ENCODE measurements around the gene FNDC5.
A peak's percentile ranks its signal among the peaks of the same experiment; 100 is the strongest.

FNDC5 gene

DNA sequence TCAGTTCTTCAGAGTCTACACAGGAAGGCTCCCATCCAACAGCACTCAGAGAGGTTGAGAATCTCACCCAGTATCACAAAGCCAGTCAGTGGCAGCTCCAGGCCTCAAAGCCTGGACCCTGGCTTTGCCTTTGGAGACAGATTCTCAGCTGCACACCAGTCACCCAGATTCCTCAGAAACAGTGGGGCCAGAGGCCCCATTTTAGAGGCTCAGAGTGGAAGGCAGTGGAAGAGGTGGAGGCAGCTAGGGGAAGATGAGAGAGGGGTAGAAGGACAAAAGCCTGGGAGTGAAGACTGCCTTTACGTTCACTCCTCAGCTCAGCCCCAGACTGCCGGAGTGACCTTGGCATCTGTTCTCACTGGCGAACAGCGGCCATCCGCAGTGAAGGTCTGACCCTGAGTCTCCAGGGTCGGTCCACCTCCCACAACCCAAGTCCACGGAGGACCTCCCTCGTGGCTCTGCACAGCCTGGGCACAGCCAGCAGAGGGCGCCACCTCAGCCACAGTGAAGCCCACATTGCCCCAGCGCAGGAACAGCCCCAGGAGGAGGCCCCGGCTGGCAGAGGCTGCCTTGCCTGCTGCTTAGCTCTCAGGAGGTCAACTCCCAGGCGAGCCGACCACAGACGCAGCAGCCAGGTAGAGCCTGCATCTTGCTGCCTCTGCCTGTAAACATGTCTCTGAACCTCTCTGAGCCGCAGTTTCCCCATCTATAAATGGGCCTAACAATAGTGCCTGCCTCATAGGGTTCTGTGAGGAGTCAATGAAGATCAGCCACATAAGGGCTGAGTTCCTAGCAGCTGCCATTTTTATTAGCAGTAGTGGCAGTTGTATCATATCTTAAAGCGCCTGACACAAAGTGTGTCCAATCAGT, 5.9 kb upstream of the FNDC5 start:
- Histone ChIP-seq H3K9me2 (replicated peaks; ENCODE audit: insufficient read depth, low read length) (no peaks in the 10 kb centered on the region), H3K9me3 (ENCODE audit: insufficient read depth, low read length) (no peaks in the 10 kb centered on the region), H2AFZ (ENCODE audit: low read depth, low read length, severe bottlenecking) (no peak overlapping the region), H4K20me1 (ENCODE audit: low read depth, low read length) (no peaks in the 10 kb centered on the region), H3K79me2 (ENCODE audit: insufficient read depth, low read length) (no peaks in the 10 kb centered on the region), H3K4me2 (ENCODE audit: low read depth, low read length, poor library complexity, severe bottlenecking) (no peak overlapping the region), H3K9ac (ENCODE audit: low read length) (no peak overlapping the region), H3K27ac (ENCODE audit: low read depth, low read length) (no peak overlapping the region), H3K36me3 (ENCODE audit: low read length) (no peaks in the 10 kb centered on the region), H3K27me3 (ENCODE audit: low read length) (0 out of 2 replicates have a peak, but pooled peaks cover 4% of the 10 kb centered on the region), H3F3A (ENCODE audit: insufficient read depth) (no peaks in the 10 kb centered on the region), H3K4me3 (ENCODE audit: insufficient read depth, low read length, poor library complexity, severe bottlenecking) (no peak overlapping the region)
- TF ChIP-seq, protein P1, sequence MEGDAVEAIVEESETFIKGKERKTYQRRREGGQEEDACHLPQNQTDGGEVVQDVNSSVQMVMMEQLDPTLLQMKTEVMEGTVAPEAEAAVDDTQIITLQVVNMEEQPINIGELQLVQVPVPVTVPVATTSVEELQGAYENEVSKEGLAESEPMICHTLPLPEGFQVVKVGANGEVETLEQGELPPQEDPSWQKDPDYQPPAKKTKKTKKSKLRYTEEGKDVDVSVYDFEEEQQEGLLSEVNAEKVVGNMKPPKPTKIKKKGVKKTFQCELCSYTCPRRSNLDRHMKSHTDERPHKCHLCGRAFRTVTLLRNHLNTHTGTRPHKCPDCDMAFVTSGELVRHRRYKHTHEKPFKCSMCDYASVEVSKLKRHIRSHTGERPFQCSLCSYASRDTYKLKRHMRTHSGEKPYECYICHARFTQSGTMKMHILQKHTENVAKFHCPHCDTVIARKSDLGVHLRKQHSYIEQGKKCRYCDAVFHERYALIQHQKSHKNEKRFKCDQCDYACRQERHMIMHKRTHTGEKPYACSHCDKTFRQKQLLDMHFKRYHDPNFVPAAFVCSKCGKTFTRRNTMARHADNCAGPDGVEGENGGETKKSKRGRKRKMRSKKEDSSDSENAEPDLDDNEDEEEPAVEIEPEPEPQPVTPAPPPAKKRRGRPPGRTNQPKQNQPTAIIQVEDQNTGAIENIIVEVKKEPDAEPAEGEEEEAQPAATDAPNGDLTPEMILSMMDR (IDR thresholded peaks at IDR 0.05; ENCODE audit: insufficient read depth, low read length, poor library complexity, severe bottlenecking) = peak; percentile 95
- TF ChIP-seq EZH2phosphoT487 (conservative IDR thresholded peaks at IDR 0.05; ENCODE audit: low read length) = no peak

DNA sequence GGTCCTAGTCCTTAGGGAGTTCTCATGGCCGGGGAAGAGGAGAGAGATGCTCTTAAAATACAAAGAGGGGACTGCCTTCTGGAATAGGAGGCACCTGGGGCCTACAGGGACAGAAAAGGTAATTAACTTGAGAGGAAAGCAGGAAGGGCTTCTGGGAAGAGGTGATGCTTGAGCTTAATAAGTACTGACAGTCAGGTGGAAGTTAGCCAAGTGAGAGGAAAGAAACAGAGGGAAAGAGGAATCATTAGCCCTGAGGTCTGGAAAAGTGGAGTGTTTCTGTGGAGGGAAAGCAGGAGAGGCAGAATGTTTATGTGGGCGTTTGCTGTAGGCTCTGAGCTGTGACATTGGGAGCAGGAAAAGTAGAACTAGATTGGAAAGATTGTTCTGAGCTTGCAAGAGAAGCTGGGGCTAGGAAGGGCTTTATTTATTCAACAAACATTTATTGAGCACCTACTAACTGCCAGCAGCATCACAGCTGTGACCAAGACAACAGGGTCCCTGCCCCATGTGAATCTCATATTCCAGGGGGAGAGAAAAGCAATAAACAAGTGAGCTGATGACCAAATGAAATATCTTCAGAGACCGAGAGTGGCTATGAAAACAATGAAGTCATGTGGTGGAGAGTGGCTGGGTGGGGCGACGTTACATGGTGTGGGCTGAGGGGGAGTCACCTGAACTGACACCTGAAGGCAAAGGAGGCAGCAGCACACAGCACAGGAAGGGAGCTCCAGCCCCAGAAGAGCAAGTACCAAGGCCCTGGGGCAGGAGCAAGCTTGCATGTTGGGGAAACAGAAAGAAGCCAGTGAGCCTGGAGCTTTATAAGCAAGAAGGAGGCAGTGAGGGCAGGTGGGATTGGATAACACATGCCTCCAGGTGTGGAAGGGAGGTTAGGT, 4.4 kb upstream of the FNDC5 start:
- Histone ChIP-seq H3K9me2 (replicated peaks; ENCODE audit: insufficient read depth, low read length) (no peaks in the 10 kb centered on the region), H4K20me1 (ENCODE audit: low read depth, low read length) (no peaks in the 10 kb centered on the region), H3F3A (ENCODE audit: insufficient read depth) (no peaks in the 10 kb centered on the region), H3K27ac (ENCODE audit: low read depth, low read length) (no peak overlapping the region), H3K36me3 (ENCODE audit: low read length) (no peaks in the 10 kb centered on the region), H2AFZ (ENCODE audit: low read depth, low read length, severe bottlenecking) (no peak overlapping the region), H3K9ac (ENCODE audit: low read length) (no peak overlapping the region), H3K27me3 (ENCODE audit: low read length) (0 out of 2 replicates have a peak, but pooled peaks cover 4% of the 10 kb centered on the region), H3K79me2 (ENCODE audit: insufficient read depth, low read length) (no peaks in the 10 kb centered on the region), H3K4me2 (ENCODE audit: low read depth, low read length, poor library complexity, severe bottlenecking) (no peak overlapping the region), H3K9me3 (ENCODE audit: insufficient read depth, low read length) (no peaks in the 10 kb centered on the region), H3K4me3 (ENCODE audit: insufficient read depth, low read length, poor library complexity, severe bottlenecking) (no peak overlapping the region)
- TF ChIP-seq EZH2phosphoT487 (conservative IDR thresholded peaks at IDR 0.05; ENCODE audit: low read length) = no peak
- TF ChIP-seq, protein P1 (IDR thresholded peaks at IDR 0.05; ENCODE audit: insufficient read depth, low read length, poor library complexity, severe bottlenecking) = no peak

DNA sequence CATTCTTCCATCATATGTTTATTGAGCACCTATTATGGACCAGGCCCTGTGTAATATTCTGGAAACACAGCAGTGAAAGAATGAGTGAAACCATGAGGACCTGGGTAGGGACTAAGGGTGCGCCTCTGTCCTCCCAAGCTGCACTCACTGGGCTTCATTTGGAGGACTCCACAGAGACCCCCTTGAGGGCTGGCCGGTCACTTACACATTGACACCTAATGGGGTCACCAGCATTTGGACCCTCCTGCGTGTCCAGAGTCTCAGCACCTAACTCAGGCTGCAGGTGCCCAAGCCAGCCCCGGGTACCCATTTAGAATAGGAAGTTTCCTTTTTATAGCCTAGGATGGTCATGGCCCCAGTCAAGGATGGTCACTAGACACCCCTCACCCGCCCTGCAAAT, 2.8 kb upstream of the FNDC5 start:
- H3F3A ChIP-seq (ENCODE audit: insufficient read depth) = no peaks in the 10 kb centered on the region
- H3K4me2 ChIP-seq (ENCODE audit: low read depth, low read length, poor library complexity, severe bottlenecking) = no peak overlapping the region
- TF ChIP-seq, protein P1 (IDR thresholded peaks at IDR 0.05; ENCODE audit: insufficient read depth, low read length, poor library complexity, severe bottlenecking) = no peak
- no peak for TF ChIP-seq EZH2phosphoT487 (conservative IDR thresholded peaks at IDR 0.05; ENCODE audit: low read length)
- no peak overlapping the region for H3K27ac ChIP-seq (ENCODE audit: low read depth, low read length)
- H3K9me3 ChIP-seq (ENCODE audit: insufficient read depth, low read length) = no peaks in the 10 kb centered on the region
- no peaks in the 10 kb centered on the region for H3K79me2 ChIP-seq (ENCODE audit: insufficient read depth, low read length)
- no peaks in the 10 kb centered on the region for H4K20me1 ChIP-seq (ENCODE audit: low read depth, low read length)
- H3K9ac ChIP-seq (ENCODE audit: low read length) = no peak overlapping the region
- no peak overlapping the region for H3K4me3 ChIP-seq (ENCODE audit: insufficient read depth, low read length, poor library complexity, severe bottlenecking)
- H3K36me3 ChIP-seq (ENCODE audit: low read length) = no peaks in the 10 kb centered on the region
- H3K27me3 ChIP-seq (ENCODE audit: low read length) = 0 out of 2 replicates have a peak, but pooled peaks cover 4% of the 10 kb centered on the region
- no peaks in the 10 kb centered on the region for H3K9me2 ChIP-seq (replicated peaks; ENCODE audit: insufficient read depth, low read length)
- H2AFZ ChIP-seq (ENCODE audit: low read depth, low read length, severe bottlenecking) = no peak overlapping the region

Data from SU-DHL-6 (cell line).